Activated CD4-positive, alpha-beta T cell treated with anti-CD3 and anti-CD28 coated beads for 36 hours (primary cell): ENCODE results near the gene AMFR. TPM values are rescaled to one million over a fixed set of nuclear protein-coding genes. Genes with fewer than 3 reads are reported as not detected.

ENCODE experiments used
- ATAC-seq: fragments of 200-7000 bp; cut with Tn5 transposase; one replicate; pipeline ENCODE4 v1.10.0; 2021; ENCODE audit warnings: mild to moderate bottlenecking, moderate library complexity
- CTCF ChIA-PET: fragments of 350-600 bp; sonication (Branson Sonifier 250); formaldehyde crosslinking; loops from one replicate; lab custom pipeline; 2021; ENCODE audit warnings: antibody characterized with exemption; lab: Charles Lee
- POLR2A ChIA-PET: fragments of 350-600 bp; sonication (Branson Sonifier 250); formaldehyde crosslinking; loops from one replicate; lab custom pipeline; 2021; ENCODE audit warnings: antibody characterized with exemption, inconsistent platforms; lab: Charles Lee
- DNase-seq: peaks from one replicate; pipeline ENCODE4 v3.0.0-alpha.2; 2020
- H3K27ac Mint-ChIP-seq: one replicate; pipeline ENCODE4 v1.8.0; 2021; ENCODE audit warnings: mixed read lengths
- H3K27me3 Mint-ChIP-seq: one replicate; pipeline ENCODE4 v1.8.0; 2021; ENCODE audit warnings: mixed read lengths
- H3K36me3 Mint-ChIP-seq: one replicate; pipeline ENCODE4 v1.8.0; 2021; ENCODE audit warnings: low read depth, mixed read lengths
- H3K4me1 Mint-ChIP-seq: one replicate; pipeline ENCODE4 v1.8.0; 2021; ENCODE audit warnings: mixed read lengths
- H3K4me3 Mint-ChIP-seq: one replicate; pipeline ENCODE4 v1.8.0; 2021; ENCODE audit warnings: mild to moderate bottlenecking, moderate library complexity, mixed read lengths
- H3K9me3 Mint-ChIP-seq: one replicate; pipeline ENCODE4 v1.8.0; 2021; ENCODE audit warnings: low read depth, mixed read lengths
- intact Hi-C, 2 experiments: fragments of 100-400 bp; cut with DNase I in 1 of 2; cut with micrococcal nuclease in 1 of 2; formaldehyde crosslinking; loops; one replicate each; pipeline versions ENCODE4 v1.14.2 to v1.15.1; 2022 to 2024; cut with DNase I, micrococcal nuclease
- total RNA-seq, 2 experiments: library from RNA; stranded (reverse); gene quantifications; one replicate each; pipeline ENCODE4 v1.2.3, GENCODE V29; 2021

AMFR gene
- total RNA-seq, 2 experiments from 2014 or later, result 34.0 to 48.0 TPM

DNA sequence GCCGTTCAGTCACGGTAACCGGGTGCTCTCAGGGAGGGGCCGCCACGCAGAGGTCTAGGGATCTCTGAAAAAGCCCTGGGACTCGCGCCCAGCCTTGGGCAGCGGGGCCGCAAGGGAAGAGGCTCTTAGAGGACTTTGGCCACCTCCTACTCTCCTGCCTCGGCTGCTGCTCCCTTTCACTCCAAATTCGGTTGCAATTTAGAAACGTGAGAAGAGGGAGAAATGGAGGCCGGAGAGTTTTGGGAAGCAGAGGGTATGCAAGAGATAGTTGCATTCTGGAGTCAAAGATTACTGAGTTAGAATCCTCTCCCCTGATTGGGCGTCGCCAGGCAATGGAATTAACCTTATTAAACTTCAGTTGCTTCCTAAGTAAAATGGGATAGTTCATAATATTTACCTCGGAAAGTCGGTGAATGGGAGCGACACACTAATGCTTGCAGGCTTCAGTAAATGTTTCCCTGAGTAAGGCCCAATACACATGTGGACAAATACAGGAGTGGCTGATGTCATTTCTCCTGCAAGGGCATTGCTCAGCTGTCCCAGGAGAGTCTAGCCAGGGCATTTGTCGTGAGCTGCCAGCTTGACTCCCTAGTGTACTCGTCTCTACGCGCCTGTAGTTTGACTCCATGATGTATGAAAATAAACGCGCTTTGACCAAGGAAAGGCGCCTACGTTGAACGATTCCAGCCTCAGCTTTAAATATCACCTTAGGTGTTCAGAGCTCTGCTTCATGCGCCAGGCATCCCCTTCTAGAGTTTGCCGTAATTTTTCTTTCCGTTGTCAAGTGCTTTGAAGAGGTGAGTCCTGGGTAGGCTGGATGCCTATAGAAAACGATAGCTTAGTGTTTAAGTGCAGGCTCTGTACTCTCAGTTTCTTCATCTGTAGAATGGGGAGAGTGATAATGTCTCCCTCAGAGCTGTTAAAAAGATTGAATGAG, 26.7 kb upstream of the AMFR start:
- H3K4me3 Mint-ChIP-seq, result peak overlapping the region; percentile 84
- H3K27ac Mint-ChIP-seq, result peak overlapping the region; percentile 93
- H3K4me1 Mint-ChIP-seq, result peaks cover 50% of the 10 kb centered on the region
- POLR2A ChIA-PET, result interaction anchor here (0.5 to 1.6 kb wide), 9 partner anchors 8 to 532 kb away, joined by 3 to 8 read pairs (median 5); partner anchors contain the start of gene BBS2
- intact Hi-C loops, result loop anchor here (1.0 to 2.0 kb wide), 11 partner anchors 25 to 734 kb away; partner anchors contain the start of genes AMFR (in 1 of the 2), HERPUD1 (in 1 of the 2), MT2A (in 1 of the 2) and NUP93 (in 1 of the 2)
- H3K9me3 Mint-ChIP-seq, result no peaks in the 10 kb centered on the region
- H3K27me3 Mint-ChIP-seq, result no peaks in the 10 kb centered on the region
- ATAC-seq (peak; percentile 30), DNase-seq (peak; percentile 27)
- peaks cover 52% of the 10 kb centered on the region for H3K36me3 Mint-ChIP-seq
- CTCF ChIA-PET, result interaction anchor here (0.5 to 2.3 kb wide), 7 partner anchors 8 to 791 kb away, joined by 3 to 9 read pairs (median 3); no protein-coding TSS in a partner anchor

GRCh38 chr16:56450986-56451752, 25.8 kb upstream of the AMFR start, which contains the start of the genes NUDT21 and OGFOD1:
Gene NUDT21 (minus strand): TSS chr16:56451332. CDS start chr16:56451202, 130 bp downstream.
Gene OGFOD1 (plus strand): TSS chr16:56451554. CDS start chr16:56451613, 59 bp downstream.
- intact Hi-C loops, result loop anchor here (1.0 to 2.0 kb wide), 10 partner anchors 26 to 735 kb away; partner anchors contain the start of genes AMFR (in 1 of the 2), HERPUD1 (in 1 of the 2), MT2A (in 1 of the 2) and NUP93 (in 1 of the 2)
- Mint-ChIP-seq H3K27ac (peak within 1 kb of the TSS; percentile 93), H3K4me1 (peaks cover 51% of the 10 kb centered on the region), H3K36me3 (peaks cover 48% of the 10 kb centered on the region), H3K4me3 (peak within 1 kb of the TSS; percentile 84), H3K9me3 (no peaks in the 10 kb centered on the region), H3K27me3 (no peaks in the 10 kb centered on the region)
- ATAC-seq, result peak; percentile 97
- DNase-seq, result peak; percentile 95
- CTCF ChIA-PET, result interaction anchor here (0.6 to 2.3 kb wide), 5 partner anchors 24 to 791 kb away, joined by 3 to 9 read pairs (median 3); no protein-coding TSS in a partner anchor
- POLR2A ChIA-PET, result interaction anchor here (0.6 to 1.6 kb wide), 11 partner anchors 9 to 488 kb away, joined by 3 to 8 read pairs (median 5); partner anchors contain the start of gene BBS2

GRCh38 chr16:56450275-56450985, 25.1 kb upstream of the AMFR start:
- DNase-seq, result peak; percentile 30
- Mint-ChIP-seq H3K4me1 (peaks cover 44% of the 10 kb centered on the region), H3K36me3 (peaks cover 45% of the 10 kb centered on the region), H3K9me3 (no peaks in the 10 kb centered on the region), H3K27me3 (no peaks in the 10 kb centered on the region), H3K27ac (peak overlapping the region; percentile 93), H3K4me3 (peak overlapping the region; percentile 84)
- peak; percentile 7 for ATAC-seq
- intact Hi-C loops, result loop anchor here (2.0 kb wide), 4 partner anchors 158 to 488 kb away; partner anchors contain the start of genes HERPUD1 (in 1 of the 2) and MT2A (in 1 of the 2)
- ChIA-PET POLR2A (interaction anchor here (0.6 to 1.5 kb wide), 11 partner anchors 10 to 591 kb away, joined by 3 to 8 read pairs (median 5); partner anchors contain the start of gene BBS2), CTCF (interaction anchor here (0.7 to 2.3 kb wide), 3 partner anchors 23 to 279 kb away, joined by 3 to 9 read pairs (median 3); no protein-coding TSS in a partner anchor)

DNA sequence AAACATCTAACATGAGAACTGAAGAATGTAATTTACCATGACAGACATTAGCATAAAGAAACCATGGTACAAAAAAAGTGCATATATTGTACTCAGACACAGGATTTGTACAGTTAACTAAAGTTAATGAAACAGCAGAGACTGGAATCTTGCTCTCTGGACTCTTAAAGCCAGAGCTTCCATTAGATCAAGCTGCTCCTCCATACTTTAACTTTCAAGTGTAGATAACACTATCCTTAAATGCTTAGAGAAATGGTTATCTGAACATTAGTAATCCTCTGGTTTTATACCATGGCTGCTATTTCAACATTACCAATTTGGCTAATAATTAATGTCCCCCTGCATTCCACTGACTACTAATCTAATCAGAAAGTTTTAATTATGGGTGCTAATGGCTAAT, 22.7 kb upstream of the AMFR start:
- no peaks in the 10 kb centered on the region for H3K27me3 Mint-ChIP-seq
- ChIA-PET POLR2A (interaction anchor here (0.8 to 1.3 kb wide), 3 partner anchors 9 to 24 kb away, joined by 3 read pairs; no protein-coding TSS in a partner anchor), CTCF (interaction anchor here (1.0 kb wide), 2 partner anchors 14 to 16 kb away, joined by 3 read pairs; no protein-coding TSS in a partner anchor)
- no peaks in the 10 kb centered on the region for H3K9me3 Mint-ChIP-seq
- H3K36me3 Mint-ChIP-seq, result peaks cover 38% of the 10 kb centered on the region
- peaks cover 39% of the 10 kb centered on the region for H3K4me1 Mint-ChIP-seq
- intact Hi-C loops, result no loop called here
- ATAC-seq (no peak), DNase-seq (no peak)
- H3K27ac Mint-ChIP-seq, result peak overlapping the region; percentile 69
- peak overlapping the region; percentile 29 for H3K4me3 Mint-ChIP-seq

- CTCF ChIA-PET, result interaction anchor here (0.8 to 1.0 kb wide), 3 partner anchors 14 to 91 kb away, joined by 3 read pairs; no protein-coding TSS in a partner anchor
- peak overlapping the region; percentile 69 for H3K27ac Mint-ChIP-seq
- POLR2A ChIA-PET, result interaction anchor here (0.8 to 1.3 kb wide), 3 partner anchors 8 to 24 kb away, joined by 3 read pairs; no protein-coding TSS in a partner anchor
- H3K27me3 Mint-ChIP-seq, result no peaks in the 10 kb centered on the region
- peaks cover 33% of the 10 kb centered on the region for H3K4me1 Mint-ChIP-seq
- intact Hi-C loops, result loop anchor here in 1 of 2 experiments (1.0 kb wide), 2 partner anchors 22 to 90 kb away; partner anchors contain the start of gene AMFR
- H3K36me3 Mint-ChIP-seq, result peaks cover 41% of the 10 kb centered on the region
- DNase-seq (no peak), ATAC-seq (peak; percentile 2)
- peak overlapping the region; percentile 29 for H3K4me3 Mint-ChIP-seq
- no peaks in the 10 kb centered on the region for H3K9me3 Mint-ChIP-seq
Observed at GRCh38 chr16:56447286-56447685, 21.9 kb upstream of the AMFR start.

GRCh38 chr16:56438038-56438437, 12.7 kb upstream of the AMFR start:
- Mint-ChIP-seq H3K36me3 (peaks cover 48% of the 10 kb centered on the region), H3K4me1 (peaks cover 2% of the 10 kb centered on the region), H3K9me3 (no peaks in the 10 kb centered on the region), H3K27me3 (no peaks in the 10 kb centered on the region), H3K27ac (no peak overlapping the region), H3K4me3 (no peak overlapping the region)
- CTCF ChIA-PET, result no interaction called here
- intact Hi-C loops, result no loop called here
- ATAC-seq (no peak), DNase-seq (no peak)
- POLR2A ChIA-PET, result interaction anchor here (0.6 to 0.7 kb wide), 3 partner anchors 33 to 203 kb away, joined by 3 to 7 read pairs (median 4); no protein-coding TSS in a partner anchor

GRCh38 chr16:56436258-56436657, 10.9 kb upstream of the AMFR start:
- H3K27me3 Mint-ChIP-seq, result no peaks in the 10 kb centered on the region
- H3K4me1 Mint-ChIP-seq, result peaks cover 2% of the 10 kb centered on the region
- no peaks in the 10 kb centered on the region for H3K9me3 Mint-ChIP-seq
- ChIA-PET POLR2A (interaction anchor here (0.7 kb wide), 1 partner anchor 20 kb away, joined by 5 read pairs; no protein-coding TSS in a partner anchor), CTCF (interaction anchor here (0.6 kb wide), 1 partner anchor 140 kb away, joined by 3 read pairs; no protein-coding TSS in a partner anchor)
- peaks cover 44% of the 10 kb centered on the region for H3K36me3 Mint-ChIP-seq
- no peak for ATAC-seq
- H3K4me3 Mint-ChIP-seq, result no peak overlapping the region
- intact Hi-C loops, result no loop called here
- no peak for DNase-seq
- peak overlapping the region; percentile 39 for H3K27ac Mint-ChIP-seq

GRCh38 chr16:56428091-56428490, 2.7 kb upstream of the AMFR start:
- H3K4me1 Mint-ChIP-seq, result peaks cover 34% of the 10 kb centered on the region
- H3K9me3 Mint-ChIP-seq, result no peaks in the 10 kb centered on the region
- intact Hi-C loops, result loop anchor here in 1 of 2 experiments (5.0 to 10.0 kb wide), 2 partner anchors 226 to 1307 kb away; partner anchors contain the start of gene KATNB1
- no peaks in the 10 kb centered on the region for H3K27me3 Mint-ChIP-seq
- peak; percentile 7 for ATAC-seq
- H3K27ac Mint-ChIP-seq, result peak overlapping the region; percentile 19
- POLR2A ChIA-PET, result interaction anchor here (0.9 to 1.8 kb wide), 2 partner anchors 19 to 24 kb away, joined by 3 to 6 read pairs; partner anchors contain the start of genes NUDT21 and OGFOD1
- H3K36me3 Mint-ChIP-seq, result peaks cover 24% of the 10 kb centered on the region
- DNase-seq, result peak; percentile 21
- CTCF ChIA-PET, result interaction anchor here (2.3 kb wide), 1 partner anchor 22 kb away, joined by 9 read pairs; the partner anchor contains the start of genes NUDT21 and OGFOD1
- H3K4me3 Mint-ChIP-seq, result no peak overlapping the region

DNA sequence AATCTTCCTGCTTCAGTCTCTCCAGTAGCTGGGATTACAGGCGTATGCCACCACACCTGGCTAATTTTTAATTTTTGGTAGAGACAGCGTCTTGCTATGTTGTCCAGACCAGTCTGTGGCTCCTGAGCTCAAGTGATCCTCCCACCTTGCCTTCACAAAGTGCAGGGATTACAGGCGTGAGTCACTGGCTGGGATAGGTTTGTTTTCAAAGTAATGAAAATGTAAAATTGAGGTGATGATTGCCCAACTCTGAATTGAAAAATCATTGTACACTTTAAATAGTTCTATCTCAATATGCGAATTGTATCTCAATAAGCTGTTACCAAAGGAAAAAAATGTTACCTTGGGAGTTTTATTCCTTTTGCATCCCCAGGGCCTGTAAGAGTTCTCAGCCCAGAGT, 1.2 kb upstream of the AMFR start:
- peaks cover 15% of the 10 kb centered on the region for H3K36me3 Mint-ChIP-seq
- ChIA-PET CTCF (interaction anchor here (0.5 to 2.3 kb wide), 2 partner anchors 24 to 368 kb away, joined by 3 to 9 read pairs; partner anchors contain the start of genes NUDT21 and OGFOD1), POLR2A (interaction anchor here (0.7 kb wide), 1 partner anchor 15 kb away, joined by 3 read pairs; no protein-coding TSS in a partner anchor)
- intact Hi-C loops, result loop anchor here in 1 of 2 experiments (5.0 to 10.0 kb wide), 2 partner anchors 224 to 1308 kb away; partner anchors contain the start of gene KATNB1
- H3K9me3 Mint-ChIP-seq, result no peaks in the 10 kb centered on the region
- no peaks in the 10 kb centered on the region for H3K27me3 Mint-ChIP-seq
- no peak overlapping the region for H3K27ac Mint-ChIP-seq
- peaks cover 48% of the 10 kb centered on the region for H3K4me1 Mint-ChIP-seq
- no peak for DNase-seq
- peak overlapping the region; percentile 64 for H3K4me3 Mint-ChIP-seq
- ATAC-seq, result no peak
